Activated CD4-positive, alpha-beta T cell treated with anti-CD3 and anti-CD28 coated beads, Interleukin-2, amount 10 ng/mL, durations not matched to agents 7 days and 5 days (primary cell): ENCODE data around the gene NUP43. TPM values are rescaled to one million over a fixed set of nuclear protein-coding genes. Genes with fewer than 3 reads are reported as not detected.
A peak's percentile ranks its signal among the peaks of the same experiment; 100 is the strongest.

ENCODE experiments used
- CTCF ChIA-PET: fragments of 350-600 bp; sonication (Branson Sonifier 250); formaldehyde crosslinking; loops from one replicate; lab custom pipeline; 2021; ENCODE audit warnings: antibody characterized with exemption; lab: Charles Lee
- POLR2A ChIA-PET: fragments of 350-600 bp; sonication (Branson Sonifier 250); formaldehyde crosslinking; loops from one replicate; lab custom pipeline; 2021; ENCODE audit warnings: antibody characterized with exemption; lab: Charles Lee
- DNase-seq: peaks from one replicate; pipeline ENCODE4 v3.0.0-alpha.2; 2020
- H3K27ac Mint-ChIP-seq: one replicate; pipeline ENCODE4 v1.8.0; 2021; ENCODE audit warnings: mild to moderate bottlenecking, moderate library complexity, mixed read lengths
- H3K27me3 Mint-ChIP-seq: one replicate; pipeline ENCODE4 v1.8.0; 2021; ENCODE audit warnings: mixed read lengths
- H3K36me3 Mint-ChIP-seq: one replicate; pipeline ENCODE4 v1.8.0; 2021; ENCODE audit warnings: low read depth, mixed read lengths
- H3K4me1 Mint-ChIP-seq: one replicate; pipeline ENCODE4 v1.8.0; 2021; ENCODE audit warnings: mixed read lengths
- H3K4me3 Mint-ChIP-seq: one replicate; pipeline ENCODE4 v1.8.0; 2021; ENCODE audit warnings: mild to moderate bottlenecking, moderate library complexity, mixed read lengths
- H3K9me3 Mint-ChIP-seq: one replicate; pipeline ENCODE4 v1.8.0; 2021; ENCODE audit warnings: mixed read lengths
- total RNA-seq, 2 experiments: library from RNA; stranded (reverse); gene quantifications; one replicate each; pipeline ENCODE4 v1.2.3, GENCODE V29; 2021

The NUP43 gene
- total RNA-seq, result 10 to 100 TPM; 59.9 to 74.6 TPM

DNA sequence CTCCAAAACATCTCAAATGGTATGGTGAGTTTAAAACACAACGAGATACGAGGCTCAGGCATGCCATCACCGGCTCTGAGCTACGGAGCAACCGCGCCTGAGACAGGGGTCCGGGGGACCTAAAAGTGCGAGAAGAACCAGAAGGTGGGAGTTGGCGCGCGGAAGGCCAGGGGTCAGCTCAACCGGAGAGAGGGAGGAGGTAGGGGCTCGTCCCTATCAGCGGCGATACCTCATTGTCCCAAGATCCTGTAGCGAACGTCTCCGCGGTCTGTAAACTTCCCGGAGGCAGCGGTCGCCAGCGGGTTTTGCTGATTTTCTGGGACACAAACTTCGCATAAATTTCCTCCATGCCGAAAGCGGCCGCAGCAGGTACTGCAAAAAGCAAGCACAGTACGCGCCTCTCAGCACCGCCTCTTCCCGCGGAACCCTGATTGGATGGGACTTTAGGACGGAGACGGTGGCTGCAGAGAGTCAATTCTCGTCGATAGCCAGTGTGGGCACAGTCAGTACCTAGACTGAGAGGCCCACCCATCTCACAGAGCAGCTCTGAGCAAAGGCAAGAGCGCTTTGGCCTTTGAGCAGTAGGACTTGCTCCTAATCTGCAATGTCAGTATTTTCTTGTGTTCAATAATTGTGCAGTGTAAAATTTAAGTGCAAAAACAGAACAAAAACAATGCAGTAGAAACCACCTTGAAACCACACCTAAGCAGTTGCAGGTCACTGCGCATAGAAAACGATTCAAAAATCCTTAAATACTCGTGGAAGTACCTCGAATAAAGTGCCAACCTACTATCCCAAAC, at the start of gene NUP43:
NUP43 (minus strand) TSS at position 383 of the 800 bp plus-strand sequence; CDS start at position 349, 34 bp downstream.
- peak; percentile 95 for DNase-seq
- Mint-ChIP-seq H3K4me3 (peak within 1 kb of the TSS; percentile 100), H3K27ac (peak within 1 kb of the TSS; percentile 95), H3K4me1 (peaks cover 33% of the 10 kb centered on the region), H3K27me3 (no peaks in the 10 kb centered on the region), H3K36me3 (peaks cover 26% of the 10 kb centered on the region), H3K9me3 (no peaks in the 10 kb centered on the region)
- ChIA-PET CTCF (interaction anchor here (0.6 to 2.1 kb wide), 8 partner anchors 11 to 56 kb away, joined by 3 to 11 read pairs (median 4); partner anchors contain the start of gene LATS1), POLR2A (interaction anchor here (0.8 kb wide), 1 partner anchor 684 kb away, joined by 3 read pairs; no protein-coding TSS in a partner anchor)

DNA sequence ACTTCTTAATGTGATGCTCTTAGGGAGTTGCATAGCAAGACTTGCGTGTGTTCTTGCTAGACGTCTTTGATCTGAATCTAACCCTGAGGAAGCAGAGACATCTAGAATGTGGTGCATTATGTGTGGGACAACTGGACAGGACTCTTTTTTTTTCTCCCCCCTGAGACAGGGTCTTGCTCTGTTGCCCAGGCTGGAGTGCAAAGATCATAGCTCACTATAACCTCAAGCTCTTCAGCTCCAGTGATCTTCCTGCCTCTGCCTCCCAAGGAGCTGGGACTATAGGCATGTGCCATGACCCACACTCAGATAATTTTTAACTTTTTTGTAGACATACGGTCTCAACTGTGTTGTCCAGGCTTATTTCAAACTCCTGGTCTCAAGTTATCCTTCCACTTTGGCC, 37.2 kb upstream of the NUP43 start:
- Mint-ChIP-seq H3K27ac (no peak overlapping the region), H3K36me3 (peaks cover 27% of the 10 kb centered on the region), H3K9me3 (no peaks in the 10 kb centered on the region), H3K27me3 (no peaks in the 10 kb centered on the region), H3K4me3 (no peak overlapping the region), H3K4me1 (no peaks in the 10 kb centered on the region)
- DNase-seq, result no peak
- ChIA-PET CTCF (interaction anchor here (1.0 to 1.4 kb wide), 2 partner anchors 9 to 15 kb away, joined by 3 to 5 read pairs; no protein-coding TSS in a partner anchor), POLR2A (no interaction called here)

- H3K36me3 Mint-ChIP-seq, result peaks cover 24% of the 10 kb centered on the region
- ChIA-PET POLR2A (no interaction called here), CTCF (interaction anchor here (1.0 kb wide), 1 partner anchor 8 kb away, joined by 4 read pairs; no protein-coding TSS in a partner anchor)
- H3K9me3 Mint-ChIP-seq, result no peaks in the 10 kb centered on the region
- no peak overlapping the region for H3K4me3 Mint-ChIP-seq
- H3K4me1 Mint-ChIP-seq, result no peaks in the 10 kb centered on the region
- H3K27ac Mint-ChIP-seq, result no peak overlapping the region
- DNase-seq, result no peak
- H3K27me3 Mint-ChIP-seq, result no peaks in the 10 kb centered on the region
Measured at GRCh38 chr6:149782337-149782736, 36.0 kb upstream of the NUP43 start.

DNA sequence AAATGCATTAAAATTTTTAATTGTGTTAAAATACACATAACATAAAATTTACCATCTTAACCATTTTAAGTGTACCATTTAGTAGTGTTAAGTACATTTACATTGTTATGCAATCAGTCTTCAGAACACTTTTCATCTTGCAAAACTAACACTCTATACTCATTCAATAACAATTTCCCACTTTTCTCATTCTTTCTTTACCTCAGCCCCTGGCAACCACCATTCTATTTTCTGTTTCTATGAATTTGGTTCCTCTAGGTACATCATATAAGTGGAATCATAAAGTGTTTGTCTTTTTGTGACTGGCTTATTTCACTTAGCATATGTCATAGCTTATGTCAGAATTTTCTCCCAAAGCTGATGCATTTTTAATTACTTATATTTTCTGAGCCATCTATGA, 35.4 kb upstream of the NUP43 start:
- H3K27me3 Mint-ChIP-seq, result no peaks in the 10 kb centered on the region
- no peaks in the 10 kb centered on the region for H3K4me1 Mint-ChIP-seq
- DNase-seq, result no peak

GRCh38 chr6:149779644-149779963, 33.3 kb upstream of the NUP43 start:
- Mint-ChIP-seq H3K9me3 (no peaks in the 10 kb centered on the region), H3K27ac (no peak overlapping the region), H3K4me3 (no peak overlapping the region), H3K4me1 (no peaks in the 10 kb centered on the region), H3K36me3 (peaks cover 27% of the 10 kb centered on the region), H3K27me3 (no peaks in the 10 kb centered on the region)
- CTCF ChIA-PET, result no interaction called here
- no peak for DNase-seq
- POLR2A ChIA-PET, result no interaction called here

More for the DNA sequence above, 35.4 kb upstream of the NUP43 start:
- Mint-ChIP-seq H3K27ac (no peak overlapping the region), H3K9me3 (no peaks in the 10 kb centered on the region), H3K36me3 (peaks cover 25% of the 10 kb centered on the region), H3K4me3 (no peak overlapping the region)
- ChIA-PET POLR2A (no interaction called here), CTCF (interaction anchor here (0.6 to 1.0 kb wide), 2 partner anchors 9 to 696 kb away, joined by 3 to 4 read pairs; no protein-coding TSS in a partner anchor)

GRCh38 chr6:149777624-149778023, 31.3 kb upstream of the NUP43 start:
- POLR2A ChIA-PET, result no interaction called here
- Mint-ChIP-seq H3K36me3 (peaks cover 20% of the 10 kb centered on the region), H3K27ac (no peak overlapping the region), H3K27me3 (no peaks in the 10 kb centered on the region), H3K4me3 (no peak overlapping the region), H3K4me1 (no peaks in the 10 kb centered on the region), H3K9me3 (no peaks in the 10 kb centered on the region)
- CTCF ChIA-PET, result interaction anchor here (1.1 kb wide), 1 partner anchor 33 kb away, joined by 3 read pairs; no protein-coding TSS in a partner anchor
- no peak for DNase-seq

DNA sequence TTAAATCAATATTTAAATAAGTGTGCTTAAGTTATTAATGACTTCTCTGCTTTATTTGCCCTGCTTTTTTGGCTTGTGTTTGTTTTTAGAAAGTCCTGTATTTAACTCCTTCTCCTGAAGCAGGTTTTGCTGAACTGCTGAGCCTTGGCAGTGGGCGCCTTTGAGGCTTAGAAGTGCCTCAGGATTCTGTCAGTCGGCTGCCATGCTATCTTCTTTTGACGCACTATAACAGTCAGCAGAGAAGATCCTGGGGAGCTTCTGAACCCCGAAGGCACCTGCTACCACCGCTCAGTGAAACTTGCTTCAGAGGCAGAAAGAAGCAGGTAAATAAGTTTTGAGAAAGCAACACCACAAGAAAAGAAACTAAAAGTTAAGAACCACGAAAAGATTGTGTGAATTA, 25.6 kb upstream of the NUP43 start:
- H3K4me3 Mint-ChIP-seq, result no peak overlapping the region
- CTCF ChIA-PET, result interaction anchor here (0.6 to 1.4 kb wide), 2 partner anchors 24 to 1635 kb away, joined by 3 to 4 read pairs; no protein-coding TSS in a partner anchor
- H3K36me3 Mint-ChIP-seq, result peaks cover 37% of the 10 kb centered on the region
- peaks cover 8% of the 10 kb centered on the region for H3K4me1 Mint-ChIP-seq
- POLR2A ChIA-PET, result no interaction called here
- H3K27ac Mint-ChIP-seq, result peak overlapping the region; percentile 31
- no peaks in the 10 kb centered on the region for H3K9me3 Mint-ChIP-seq
- H3K27me3 Mint-ChIP-seq, result no peaks in the 10 kb centered on the region
- DNase-seq, result no peak

DNA sequence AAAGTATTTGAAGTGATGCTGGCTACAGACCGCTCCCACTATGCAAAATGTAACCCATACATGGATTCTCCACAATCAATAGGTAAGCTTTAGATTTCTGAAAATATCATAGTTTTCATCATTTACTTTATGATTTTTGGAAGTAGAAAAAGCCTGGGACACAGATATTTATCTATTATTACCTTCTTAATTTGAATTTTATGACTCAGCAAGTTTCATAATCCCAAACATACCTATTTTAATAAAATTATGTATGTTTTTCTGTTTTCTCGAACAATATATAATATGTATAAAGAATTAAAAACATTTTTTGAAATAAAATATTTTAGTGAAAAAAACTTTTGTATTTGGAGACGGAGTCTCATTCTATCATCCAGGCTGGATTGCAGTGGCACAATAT, 24.9 kb upstream of the NUP43 start:
- Mint-ChIP-seq H3K36me3 (peaks cover 39% of the 10 kb centered on the region), H3K9me3 (peaks cover 1% of the 10 kb centered on the region), H3K4me1 (peaks cover 8% of the 10 kb centered on the region), H3K27me3 (no peaks in the 10 kb centered on the region), H3K27ac (no peak overlapping the region), H3K4me3 (no peak overlapping the region)
- ChIA-PET CTCF (interaction anchor here (1.4 kb wide), 1 partner anchor 23 kb away, joined by 3 read pairs; no protein-coding TSS in a partner anchor), POLR2A (no interaction called here)
- DNase-seq, result no peak

GRCh38 chr6:149769676-149770075, 23.3 kb upstream of the NUP43 start:
- POLR2A ChIA-PET, result no interaction called here
- H3K4me3 Mint-ChIP-seq, result no peak overlapping the region
- no peak overlapping the region for H3K27ac Mint-ChIP-seq
- no peaks in the 10 kb centered on the region for H3K27me3 Mint-ChIP-seq
- H3K4me1 Mint-ChIP-seq, result peaks cover 11% of the 10 kb centered on the region
- CTCF ChIA-PET, result interaction anchor here (0.6 to 1.1 kb wide), 5 partner anchors 16 to 703 kb away, joined by 3 to 4 read pairs (median 3); partner anchors contain the start of gene PCMT1
- DNase-seq, result no peak
- H3K36me3 Mint-ChIP-seq, result peaks cover 46% of the 10 kb centered on the region
- H3K9me3 Mint-ChIP-seq, result peaks cover 5% of the 10 kb centered on the region

- Mint-ChIP-seq H3K9me3 (peaks cover 5% of the 10 kb centered on the region), H3K27me3 (no peaks in the 10 kb centered on the region), H3K36me3 (peaks cover 44% of the 10 kb centered on the region), H3K27ac (no peak overlapping the region), H3K4me3 (no peak overlapping the region), H3K4me1 (peaks cover 13% of the 10 kb centered on the region)
- CTCF ChIA-PET, result interaction anchor here (1.1 kb wide), 1 partner anchor 16 kb away, joined by 3 read pairs; no protein-coding TSS in a partner anchor
- POLR2A ChIA-PET, result no interaction called here
- no peak for DNase-seq
Measured at GRCh38 chr6:149766156-149766769, 19.9 kb upstream of the NUP43 start.

DNA sequence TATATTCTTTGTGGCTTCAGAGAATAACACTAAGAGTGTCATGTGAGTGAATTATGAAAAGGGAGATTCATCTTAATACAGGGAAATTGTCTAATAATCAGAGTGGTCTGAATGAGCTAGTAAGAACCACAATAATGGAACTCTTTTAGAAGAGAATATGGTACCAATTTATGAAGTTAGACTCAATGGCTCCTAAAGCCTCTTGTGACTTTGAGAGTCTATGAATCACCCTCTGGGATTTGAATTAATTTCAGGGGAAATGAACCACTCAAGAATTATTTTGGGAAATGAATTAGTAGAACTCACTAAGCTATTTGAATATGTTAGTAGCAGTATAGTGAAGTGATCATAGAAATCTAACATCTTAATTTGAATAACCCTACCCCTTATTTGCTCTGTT, 17.5 kb upstream of the NUP43 start:
- POLR2A ChIA-PET, result interaction anchor here (0.7 kb wide), 1 partner anchor 70 kb away, joined by 4 read pairs; no protein-coding TSS in a partner anchor

GRCh38 chr6:149761438-149761837, 15.1 kb upstream of the NUP43 start:
- no peaks in the 10 kb centered on the region for H3K27me3 Mint-ChIP-seq
- CTCF ChIA-PET, result no interaction called here
- peaks cover 5% of the 10 kb centered on the region for H3K9me3 Mint-ChIP-seq
- POLR2A ChIA-PET, result interaction anchor here (0.6 kb wide), 1 partner anchor 32 kb away, joined by 4 read pairs; no protein-coding TSS in a partner anchor
- peaks cover 33% of the 10 kb centered on the region for H3K36me3 Mint-ChIP-seq
- H3K4me3 Mint-ChIP-seq, result no peak overlapping the region
- peaks cover 9% of the 10 kb centered on the region for H3K4me1 Mint-ChIP-seq
- H3K27ac Mint-ChIP-seq, result no peak overlapping the region
- DNase-seq, result no peak

More for the DNA sequence above, 17.5 kb upstream of the NUP43 start:
- Mint-ChIP-seq H3K27me3 (no peaks in the 10 kb centered on the region), H3K36me3 (peaks cover 45% of the 10 kb centered on the region), H3K9me3 (peaks cover 5% of the 10 kb centered on the region), H3K4me1 (peaks cover 8% of the 10 kb centered on the region), H3K4me3 (no peak overlapping the region), H3K27ac (no peak overlapping the region)
- CTCF ChIA-PET, result interaction anchor here (0.9 to 1.1 kb wide), 2 partner anchors 37 to 53 kb away, joined by 3 read pairs; no protein-coding TSS in a partner anchor
- no peak for DNase-seq
